Loucy (cell line): ENCODE data around the gene MCAT.

ENCODE experiments used
- CTCF ChIP-seq: fragments of 200-600 bp; sonication (generic); conservative IDR thresholded peaks from 2 replicates; pipeline ENCODE4 v1.5.1; 2014; ENCODE audit warnings: mild to moderate bottlenecking, antibody characterized with exemption, low read length
- EZH2phosphoT487 ChIP-seq: fragments of 200-600 bp; IDR thresholded peaks from 2 replicates; pipeline ENCODE4 v1.6.1; 2018; ENCODE audit warnings: antibody characterized with exemption, mild to moderate bottlenecking, moderate library complexity, borderline replicate concordance

- TF ChIP-seq CTCF (no peak), EZH2phosphoT487 (no peak)
Observed at GRCh38 chr22:43174941-43175531, 31.8 kb upstream of the MCAT start.
